Measurements from ENCODE around the gene CREB5.

- no peak for TF ChIP-seq RAD21 (IDR thresholded peaks at IDR 0.05; ENCODE audit: low read depth)
- no peak for TF ChIP-seq SP1 (IDR thresholded peaks at IDR 0.05; ENCODE audit: low read depth)
- TF ChIP-seq CTCF (IDR thresholded peaks at IDR 0.05 in 2 of 3, conservative IDR thresholded peaks at IDR 0.05 in 1 of 3; ENCODE audit: borderline replicate concordance in 1 of 3, insufficient read depth in 1 of 3, low read depth in 2 of 3, low read length in 2 of 3), result no peak
- no peak for TF ChIP-seq POLR2AphosphoS5 (IDR thresholded peaks at IDR 0.05; ENCODE audit: low read depth, low read length)
Measured at GRCh38 chr7:28505867-28506266, 93.5 kb downstream of the CREB5 start.
